HCT116 (cell line): ENCODE results near the gene FOXC2. TPM values are rescaled to one million over a fixed set of nuclear protein-coding genes. Genes with fewer than 3 reads are reported as not detected.

Experiments
- ATAC-seq: fragments of 200-7000 bp; cut with Tn5 transposase; 2 replicates; pipeline ENCODE4 v1.9.1; 2020; ENCODE audit warnings: mild to moderate bottlenecking, moderate library complexity
- BruUV-seq: library from RNA; stranded (reverse); fragments of 400-500 nt; replicated peaks from 2 replicates; lab custom pipeline; 2021; lab: Mats Ljungman, UMichigan
- CTCF ChIA-PET: fragments of 300-600 bp; sonication (Branson Sonifier 250); formaldehyde crosslinking; loops from one replicate; lab custom pipeline; 2021; ENCODE audit warnings: antibody characterized with exemption; lab: Charles Lee
- POLR2A ChIA-PET: fragments of 300-600, 350-600 bp; sonication (Branson Sonifier 250); formaldehyde crosslinking; loops from one replicate; lab custom pipeline; 2021; ENCODE audit warnings: antibody characterized with exemption; lab: Charles Lee
- RAD21 ChIA-PET, 2 experiments: fragments of 300-600 bp; sonication (Branson Sonifier 250); formaldehyde crosslinking; loops; one replicate each; lab custom pipeline; 2023; ENCODE audit warnings: low total read pairs in 2 of 2; ENCODE audit not compliant: uncharacterized antibody in 2 of 2, unreplicated experiment in 2 of 2, low non-redundant PET in 1 of 2; lab: Charles Lee
- DNase-seq: peaks from one replicate; pipeline ENCODE4 v3.0.0-alpha.2; 2010; ENCODE audit warnings: low read depth, low spot score
- H2AFZ ChIP-seq: fragments of 200-600 bp; shearing (Covaris generic), sonication (generic); 2 replicates; pipeline ENCODE4 v1.6.1; 2017; ENCODE audit warnings: low read depth, mixed run types, mixed read lengths, antibody characterized with exemption, low read length; ENCODE audit not compliant: poor library complexity, severe bottlenecking
- H3K27ac ChIP-seq: 2 replicates; pipeline ENCODE4 v1.5.1; 2012; ENCODE audit warnings: low read depth, low read length
- H3K27me3 ChIP-seq: fragments of 200-600 bp; sonication (generic); 2 replicates; pipeline ENCODE4 v1.6.1; 2016; ENCODE audit warnings: mixed run types, low read length, mixed read lengths; ENCODE audit not compliant: insufficient read depth
- H3K36me3 ChIP-seq, 2 experiments: fragments of 200-500 bp in 1 of 2; fragments of 200-600 bp in 1 of 2; sonication (Bioruptor generic) in 1 of 2; sonication (generic) in 1 of 2; 2 replicates each; pipeline versions ENCODE4 v1.5.1 to v1.6.1; 2014 to 2016; ENCODE audit warnings: low read length in 2 of 2, inconsistent platforms in 1 of 2, mixed read lengths in 1 of 2, mixed run types in 1 of 2; ENCODE audit not compliant: insufficient read depth in 2 of 2, control insufficient read depth in 1 of 2
- H3K4me1 ChIP-seq, 2 experiments: fragments of 200-600 bp in 1 of 2; sonication (generic) in 1 of 2; 2 replicates each; pipeline versions ENCODE4 v1.5.1 to v1.6.1; 2012 to 2017; ENCODE audit warnings: low read length in 2 of 2, inconsistent platforms in 1 of 2, mild to moderate bottlenecking in 1 of 2, mixed read lengths in 1 of 2, mixed run types in 1 of 2, moderate library complexity in 1 of 2; ENCODE audit not compliant: insufficient read depth in 2 of 2, control insufficient read depth in 1 of 2
- H3K4me2 ChIP-seq: fragments of 200-600 bp; sonication (generic); 2 replicates; pipeline ENCODE4 v1.6.1; 2017; ENCODE audit warnings: mixed run types, low read length, mixed read lengths
- H3K4me3 ChIP-seq, 2 experiments: fragments of 200-600 bp in 1 of 2; sonication (generic) in 1 of 2; replicated peaks in 1 of 2; 2 replicates each; pipeline ENCODE4 v1.5.1; 2011 to 2016; ENCODE audit warnings: low read length in 2 of 2, control low read depth in 1 of 2, low read depth in 1 of 2, mild to moderate bottlenecking in 1 of 2, mixed read lengths in 1 of 2, mixed run types in 1 of 2
- H3K79me2 ChIP-seq: fragments of 200-600 bp; sonication (generic); 2 replicates; pipeline ENCODE4 v1.6.1; 2017; ENCODE audit warnings: mild to moderate bottlenecking, mixed run types, low read length, moderate library complexity, mixed read lengths; ENCODE audit not compliant: insufficient read depth
- H3K9ac ChIP-seq: fragments of 200-600 bp; sonication (generic); 2 replicates; pipeline ENCODE4 v1.6.1; 2016; ENCODE audit warnings: low read length, mixed read lengths
- H3K9me2 ChIP-seq: fragments of 200-600 bp; sonication (generic), shearing (Covaris generic); 2 replicates; pipeline ENCODE4 v1.6.1; 2017; ENCODE audit warnings: mixed run types, mild to moderate bottlenecking, moderate library complexity; ENCODE audit not compliant: insufficient read depth
- H3K9me3 ChIP-seq, 2 experiments: fragments of 200-500 bp in 1 of 2; fragments of 200-600 bp in 1 of 2; sonication (Bioruptor generic) in 1 of 2; sonication (generic) in 1 of 2; 2 replicates each; pipeline ENCODE4 v1.6.1; 2014 to 2017; ENCODE audit warnings: low read length in 2 of 2, mixed read lengths in 2 of 2, inconsistent platforms in 1 of 2, low read depth in 1 of 2, mild to moderate bottlenecking in 1 of 2, mixed run types in 1 of 2, moderate library complexity in 1 of 2; ENCODE audit not compliant: control insufficient read depth in 1 of 2, insufficient read depth in 1 of 2
- H4K20me1 ChIP-seq: fragments of 200-600 bp; sonication (generic), shearing (Covaris generic); 2 replicates; pipeline ENCODE4 v1.6.1; 2017; ENCODE audit warnings: mixed run types, mild to moderate bottlenecking, moderate library complexity; ENCODE audit not compliant: insufficient read depth
- CBX3 ChIP-seq: IDR thresholded peaks from 2 replicates; pipeline ENCODE4 v1.6.1; 2012; ENCODE audit warnings: low read depth
- CEBPB ChIP-seq: IDR thresholded peaks from 2 replicates; pipeline ENCODE4 v1.6.1; 2012; ENCODE audit warnings: low read depth
- ELF1 ChIP-seq: IDR thresholded peaks from 2 replicates; pipeline ENCODE4 v1.6.1; 2012; ENCODE audit warnings: low read depth, borderline replicate concordance
- EZH2 ChIP-seq: fragments of 200-600 bp; sonication (generic); IDR thresholded peaks from 2 replicates; pipeline ENCODE4 v1.6.1; 2017; ENCODE audit warnings: antibody characterized with exemption, mixed run types
- EZH2phosphoT487 ChIP-seq: fragments of 200-600 bp; IDR thresholded peaks from 2 replicates; pipeline ENCODE4 v1.6.1; 2018; ENCODE audit warnings: antibody characterized with exemption, borderline replicate concordance
- JUND ChIP-seq: IDR thresholded peaks from 2 replicates; pipeline ENCODE4 v1.6.1; 2012
- POLR2AphosphoS5 ChIP-seq: IDR thresholded peaks from 2 replicates; pipeline ENCODE4 v1.6.1; 2011; ENCODE audit warnings: mild to moderate bottlenecking, low read depth, low read length, moderate library complexity
- RAD21 ChIP-seq: IDR thresholded peaks from 2 replicates; pipeline ENCODE4 v1.6.1; 2012; ENCODE audit warnings: low read depth, mild to moderate bottlenecking
- SIN3A ChIP-seq: IDR thresholded peaks from 2 replicates; pipeline ENCODE4 v1.6.1; 2012; ENCODE audit warnings: low read depth
- YY1 ChIP-seq: IDR thresholded peaks from 2 replicates; pipeline ENCODE4 v1.6.1; 2011; ENCODE audit warnings: low read length, low read depth, moderate library complexity, mild to moderate bottlenecking; ENCODE audit not compliant: insufficient replicate concordance; ENCODE audit errors: extremely low read depth
- ZFX ChIP-seq: fragments of 450-650 bp; IDR thresholded peaks from 2 replicates; pipeline ENCODE4 v1.6.1; 2017
- ZNF274 ChIP-seq: fragments of 200-500 bp; sonication (Bioruptor generic); IDR thresholded peaks from 2 replicates; pipeline ENCODE4 v1.6.1; 2014; ENCODE audit warnings: mild to moderate bottlenecking, low read depth, low read length, inconsistent platforms
- intact Hi-C: fragments of 100-400 bp; cut with micrococcal nuclease; formaldehyde crosslinking; loops from 2 replicates; pipeline ENCODE4 v1.10.0; 2022
- total RNA-seq: library from RNA; stranded (reverse); gene quantifications from one replicate; pipeline ENCODE4 v1.2.1, GENCODE V29; 2021; ENCODE audit not compliant: unreplicated experiment
- TF ChIP-seq, protein P1 (sequence below), 3 experiments: fragments of 200-600 bp in 1 of 3; sonication (generic) in 1 of 3; IDR thresholded peaks in 2 of 3; conservative IDR thresholded peaks in 1 of 3; 2 replicates each; pipeline ENCODE4 v1.5.1; 2012 to 2017; ENCODE audit warnings: low read depth in 2 of 3, low read length in 2 of 3, antibody characterized with exemption in 1 of 3, borderline replicate concordance in 1 of 3, control low read depth in 1 of 3, mild to moderate bottlenecking in 1 of 3, mixed read lengths in 1 of 3, mixed run types in 1 of 3, moderate library complexity in 1 of 3; ENCODE audit not compliant: insufficient read depth in 1 of 3
- TF ChIP-seq, protein P2 (sequence below): IDR thresholded peaks from 2 replicates; pipeline ENCODE4 v1.6.1; 2011; ENCODE audit warnings: mild to moderate bottlenecking, low read length, moderate library complexity; ENCODE audit not compliant: insufficient replicate concordance; ENCODE audit errors: extremely low read depth
- TF ChIP-seq, protein P3 (sequence below): IDR thresholded peaks from 2 replicates; pipeline ENCODE4 v1.6.1; 2012; ENCODE audit warnings: low read depth

FOXC2 gene
- total RNA-seq, 1 experiment from 2014 or later, result 0.22 TPM

GRCh38 chr16:86527366-86527765 is 39.3 kb upstream of the FOXC2 start:
- H3K9me3 ChIP-seq, result no peaks in the 10 kb centered on the region
- no peaks in the 10 kb centered on the region for H3K27me3 ChIP-seq
- TF ChIP-seq, protein P1, sequence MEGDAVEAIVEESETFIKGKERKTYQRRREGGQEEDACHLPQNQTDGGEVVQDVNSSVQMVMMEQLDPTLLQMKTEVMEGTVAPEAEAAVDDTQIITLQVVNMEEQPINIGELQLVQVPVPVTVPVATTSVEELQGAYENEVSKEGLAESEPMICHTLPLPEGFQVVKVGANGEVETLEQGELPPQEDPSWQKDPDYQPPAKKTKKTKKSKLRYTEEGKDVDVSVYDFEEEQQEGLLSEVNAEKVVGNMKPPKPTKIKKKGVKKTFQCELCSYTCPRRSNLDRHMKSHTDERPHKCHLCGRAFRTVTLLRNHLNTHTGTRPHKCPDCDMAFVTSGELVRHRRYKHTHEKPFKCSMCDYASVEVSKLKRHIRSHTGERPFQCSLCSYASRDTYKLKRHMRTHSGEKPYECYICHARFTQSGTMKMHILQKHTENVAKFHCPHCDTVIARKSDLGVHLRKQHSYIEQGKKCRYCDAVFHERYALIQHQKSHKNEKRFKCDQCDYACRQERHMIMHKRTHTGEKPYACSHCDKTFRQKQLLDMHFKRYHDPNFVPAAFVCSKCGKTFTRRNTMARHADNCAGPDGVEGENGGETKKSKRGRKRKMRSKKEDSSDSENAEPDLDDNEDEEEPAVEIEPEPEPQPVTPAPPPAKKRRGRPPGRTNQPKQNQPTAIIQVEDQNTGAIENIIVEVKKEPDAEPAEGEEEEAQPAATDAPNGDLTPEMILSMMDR (IDR thresholded peaks at IDR 0.05 in 2 of 3, conservative IDR thresholded peaks at IDR 0.05 in 1 of 3; ENCODE audit: borderline replicate concordance in 1 of 3, insufficient read depth in 1 of 3, low read depth in 2 of 3, low read length in 2 of 3), result no peak
- TF ChIP-seq, protein P2, sequence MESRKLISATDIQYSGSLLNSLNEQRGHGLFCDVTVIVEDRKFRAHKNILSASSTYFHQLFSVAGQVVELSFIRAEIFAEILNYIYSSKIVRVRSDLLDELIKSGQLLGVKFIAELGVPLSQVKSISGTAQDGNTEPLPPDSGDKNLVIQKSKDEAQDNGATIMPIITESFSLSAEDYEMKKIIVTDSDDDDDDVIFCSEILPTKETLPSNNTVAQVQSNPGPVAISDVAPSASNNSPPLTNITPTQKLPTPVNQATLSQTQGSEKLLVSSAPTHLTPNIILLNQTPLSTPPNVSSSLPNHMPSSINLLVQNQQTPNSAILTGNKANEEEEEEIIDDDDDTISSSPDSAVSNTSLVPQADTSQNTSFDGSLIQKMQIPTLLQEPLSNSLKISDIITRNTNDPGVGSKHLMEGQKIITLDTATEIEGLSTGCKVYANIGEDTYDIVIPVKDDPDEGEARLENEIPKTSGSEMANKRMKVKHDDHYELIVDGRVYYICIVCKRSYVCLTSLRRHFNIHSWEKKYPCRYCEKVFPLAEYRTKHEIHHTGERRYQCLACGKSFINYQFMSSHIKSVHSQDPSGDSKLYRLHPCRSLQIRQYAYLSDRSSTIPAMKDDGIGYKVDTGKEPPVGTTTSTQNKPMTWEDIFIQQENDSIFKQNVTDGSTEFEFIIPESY, result no peak
- TF ChIP-seq SIN3A (no peak), CBX3 (no peak), ELF1 (no peak), YY1 (no peak), ZNF274 (no peak), POLR2AphosphoS5 (no peak), RAD21 (no peak), EZH2phosphoT487 (no peak), CEBPB (no peak), JUND (no peak), ZFX (no peak), EZH2 (no peak)
- TF ChIP-seq, protein P3, sequence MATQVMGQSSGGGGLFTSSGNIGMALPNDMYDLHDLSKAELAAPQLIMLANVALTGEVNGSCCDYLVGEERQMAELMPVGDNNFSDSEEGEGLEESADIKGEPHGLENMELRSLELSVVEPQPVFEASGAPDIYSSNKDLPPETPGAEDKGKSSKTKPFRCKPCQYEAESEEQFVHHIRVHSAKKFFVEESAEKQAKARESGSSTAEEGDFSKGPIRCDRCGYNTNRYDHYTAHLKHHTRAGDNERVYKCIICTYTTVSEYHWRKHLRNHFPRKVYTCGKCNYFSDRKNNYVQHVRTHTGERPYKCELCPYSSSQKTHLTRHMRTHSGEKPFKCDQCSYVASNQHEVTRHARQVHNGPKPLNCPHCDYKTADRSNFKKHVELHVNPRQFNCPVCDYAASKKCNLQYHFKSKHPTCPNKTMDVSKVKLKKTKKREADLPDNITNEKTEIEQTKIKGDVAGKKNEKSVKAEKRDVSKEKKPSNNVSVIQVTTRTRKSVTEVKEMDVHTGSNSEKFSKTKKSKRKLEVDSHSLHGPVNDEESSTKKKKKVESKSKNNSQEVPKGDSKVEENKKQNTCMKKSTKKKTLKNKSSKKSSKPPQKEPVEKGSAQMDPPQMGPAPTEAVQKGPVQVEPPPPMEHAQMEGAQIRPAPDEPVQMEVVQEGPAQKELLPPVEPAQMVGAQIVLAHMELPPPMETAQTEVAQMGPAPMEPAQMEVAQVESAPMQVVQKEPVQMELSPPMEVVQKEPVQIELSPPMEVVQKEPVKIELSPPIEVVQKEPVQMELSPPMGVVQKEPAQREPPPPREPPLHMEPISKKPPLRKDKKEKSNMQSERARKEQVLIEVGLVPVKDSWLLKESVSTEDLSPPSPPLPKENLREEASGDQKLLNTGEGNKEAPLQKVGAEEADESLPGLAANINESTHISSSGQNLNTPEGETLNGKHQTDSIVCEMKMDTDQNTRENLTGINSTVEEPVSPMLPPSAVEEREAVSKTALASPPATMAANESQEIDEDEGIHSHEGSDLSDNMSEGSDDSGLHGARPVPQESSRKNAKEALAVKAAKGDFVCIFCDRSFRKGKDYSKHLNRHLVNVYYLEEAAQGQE, result no peak
- no peak overlapping the region for H3K27ac ChIP-seq
- ChIA-PET RAD21 (no interaction called here), CTCF (no interaction called here), POLR2A (no interaction called here)
- no peak overlapping the region for H3K4me2 ChIP-seq
- H3K9ac ChIP-seq, result no peak overlapping the region
- intact Hi-C loops, result no loop called here
- H3K4me1 ChIP-seq, result peaks cover 0 to 10% of the 10 kb centered on the region in 2 experiments; a peak in 1 of 4 replicates
- H4K20me1 ChIP-seq, result no peaks in the 10 kb centered on the region
- H3K79me2 ChIP-seq, result no peaks in the 10 kb centered on the region
- no peak for DNase-seq
- no peak overlapping the region for H3K4me3 ChIP-seq
- no peak for ATAC-seq
- BruUV-seq, result no TSS peak
- no peaks in the 10 kb centered on the region for H3K9me2 ChIP-seq
- H2AFZ ChIP-seq, result no peak overlapping the region
- H3K36me3 ChIP-seq, result no peaks in the 10 kb centered on the region
